Measurements from ENCODE around the gene NAT9. TPM values are rescaled to one million over a fixed set of nuclear protein-coding genes. Genes with fewer than 3 reads are reported as not detected.

NAT9 gene
- total RNA-seq, 4 donors from 2014 or later, result 27.5 to 78.6 (median 43.2) TPM

DNA sequence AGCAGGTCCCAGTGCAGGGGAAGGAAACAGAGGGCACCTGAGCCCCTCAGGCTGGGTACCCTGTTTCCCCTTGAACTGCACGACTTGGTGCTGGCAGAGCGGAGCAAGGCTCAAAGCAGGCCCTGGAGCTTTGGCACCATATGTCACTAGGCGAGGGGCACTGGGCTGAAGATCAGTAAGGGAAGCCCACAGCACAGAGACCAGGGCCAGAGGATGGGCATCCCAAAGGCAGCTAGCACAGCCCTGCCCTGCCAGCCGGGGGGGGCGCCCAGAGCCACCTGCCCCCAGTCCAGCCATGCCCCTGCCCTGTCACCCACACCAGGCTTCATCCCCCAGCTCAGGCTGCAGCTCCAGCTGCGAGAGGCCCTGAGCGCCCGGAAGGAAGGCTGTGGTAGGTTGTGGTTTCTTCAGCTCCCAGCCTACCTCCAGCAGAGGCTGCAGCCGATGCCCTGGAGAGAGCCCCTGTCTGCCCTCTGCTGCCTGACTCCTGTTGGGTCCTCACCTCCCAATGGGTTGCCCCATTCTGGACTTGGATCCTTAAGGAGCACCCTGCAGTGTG, 16.8 kb downstream of the NAT9 start:
- H3K4me3 ChIP-seq, result no peak overlapping the region
- 59 to 63% methylated on average over 4 to 9 of the region's 9 CpGs for WGBS, 2 donors
- TF ChIP-seq, protein P1, sequence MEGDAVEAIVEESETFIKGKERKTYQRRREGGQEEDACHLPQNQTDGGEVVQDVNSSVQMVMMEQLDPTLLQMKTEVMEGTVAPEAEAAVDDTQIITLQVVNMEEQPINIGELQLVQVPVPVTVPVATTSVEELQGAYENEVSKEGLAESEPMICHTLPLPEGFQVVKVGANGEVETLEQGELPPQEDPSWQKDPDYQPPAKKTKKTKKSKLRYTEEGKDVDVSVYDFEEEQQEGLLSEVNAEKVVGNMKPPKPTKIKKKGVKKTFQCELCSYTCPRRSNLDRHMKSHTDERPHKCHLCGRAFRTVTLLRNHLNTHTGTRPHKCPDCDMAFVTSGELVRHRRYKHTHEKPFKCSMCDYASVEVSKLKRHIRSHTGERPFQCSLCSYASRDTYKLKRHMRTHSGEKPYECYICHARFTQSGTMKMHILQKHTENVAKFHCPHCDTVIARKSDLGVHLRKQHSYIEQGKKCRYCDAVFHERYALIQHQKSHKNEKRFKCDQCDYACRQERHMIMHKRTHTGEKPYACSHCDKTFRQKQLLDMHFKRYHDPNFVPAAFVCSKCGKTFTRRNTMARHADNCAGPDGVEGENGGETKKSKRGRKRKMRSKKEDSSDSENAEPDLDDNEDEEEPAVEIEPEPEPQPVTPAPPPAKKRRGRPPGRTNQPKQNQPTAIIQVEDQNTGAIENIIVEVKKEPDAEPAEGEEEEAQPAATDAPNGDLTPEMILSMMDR (IDR thresholded peaks at IDR 0.05), result no peak
- TF ChIP-seq EP300 (IDR thresholded peaks at IDR 0.05) (no peak), POLR2A (IDR thresholded peaks at IDR 0.05) (no peak)
- peaks cover 5 to 99% (median 80%) of the 10 kb centered on the region in 4 donors for H3K4me1 ChIP-seq
- DNase-seq (ENCODE audit: low spot score in 2 of 2), result no peak
- H3K27ac ChIP-seq, result peak overlapping the region; percentile 53 to 91 (median 82)
- H3K9me3 ChIP-seq, result no peaks in the 10 kb centered on the region
- H3K36me3 ChIP-seq, result no peaks in the 10 kb centered on the region
- H3K27me3 ChIP-seq, result no peaks in the 10 kb centered on the region

DNA sequence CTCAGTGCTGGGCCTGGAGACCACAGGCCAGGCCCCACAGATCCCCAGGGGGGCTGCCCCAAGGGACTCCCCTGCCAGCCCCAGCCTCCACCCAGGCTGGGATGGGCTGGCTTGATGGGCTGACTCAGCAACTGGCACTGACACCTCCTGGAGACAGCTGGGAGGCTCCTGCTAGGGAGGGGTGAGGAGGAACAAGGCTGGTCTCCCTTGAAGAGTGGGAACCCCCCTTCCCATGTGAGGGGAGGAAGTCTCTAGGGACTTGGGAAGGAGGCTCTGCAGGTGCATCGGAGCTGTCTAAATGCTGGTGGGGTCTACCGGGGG, 17.3 kb downstream of the NAT9 start:
- no peaks in the 10 kb centered on the region for H3K36me3 ChIP-seq
- peaks cover 5 to 98% (median 79%) of the 10 kb centered on the region in 4 donors for H3K4me1 ChIP-seq
- H3K9me3 ChIP-seq, result no peaks in the 10 kb centered on the region
- TF ChIP-seq EP300 (IDR thresholded peaks at IDR 0.05) (no peak), POLR2A (IDR thresholded peaks at IDR 0.05) (no peak)
- TF ChIP-seq, protein P1 (IDR thresholded peaks at IDR 0.05), result no peak
- H3K27ac ChIP-seq, result peak overlapping the region; percentile 53 to 91 (median 82)
- WGBS, 2 donors, result 42 to 52% methylated on average over 2 of the region's 2 CpGs
- no peak overlapping the region for H3K4me3 ChIP-seq
- no peaks in the 10 kb centered on the region for H3K27me3 ChIP-seq
- DNase-seq (ENCODE audit: low spot score in 2 of 2), result no peak

DNA sequence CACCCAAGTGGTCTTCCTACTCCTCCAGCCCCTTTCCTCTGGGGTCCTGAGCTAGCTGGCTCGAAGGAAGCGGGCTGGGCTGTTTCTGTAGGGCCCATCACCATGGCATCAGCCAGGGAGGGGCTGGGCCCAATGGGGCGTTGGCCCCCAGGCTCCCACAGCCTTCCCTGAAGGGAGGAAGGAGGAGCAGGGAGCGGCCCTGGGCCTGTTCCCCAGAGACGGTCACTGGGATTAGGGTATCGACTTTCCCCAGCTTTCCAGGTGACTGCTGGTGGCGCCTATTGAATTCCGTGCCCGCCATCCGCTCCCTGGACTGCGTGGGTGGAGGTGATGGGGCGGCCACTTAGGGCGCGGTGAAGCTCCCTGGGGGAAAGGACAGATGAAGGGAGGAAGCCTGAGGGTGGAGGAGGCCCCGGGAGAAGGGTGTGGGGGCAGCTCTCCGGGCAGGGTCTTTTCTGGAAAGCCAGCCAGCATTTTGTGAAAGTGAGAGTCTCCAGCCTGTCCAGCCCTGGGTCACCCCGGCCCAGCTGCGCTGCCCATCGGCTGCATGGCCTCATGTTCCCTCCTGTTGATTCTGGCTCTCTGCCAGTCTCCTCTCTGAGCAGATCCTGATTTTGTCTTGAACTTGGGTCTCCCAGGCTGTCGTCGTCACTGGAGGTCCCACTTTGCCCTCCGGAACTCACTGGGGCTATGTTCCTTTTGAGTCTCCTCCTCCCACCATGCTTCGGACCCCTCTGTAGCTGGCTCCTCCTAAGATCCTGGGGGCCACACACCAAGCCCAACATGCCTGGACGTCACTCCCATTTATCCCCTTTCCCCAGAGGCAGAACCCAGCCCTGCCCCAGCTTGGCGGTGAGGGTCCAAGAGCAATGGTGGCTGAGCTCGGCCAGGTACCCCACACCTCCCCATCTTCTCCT, 18.0 kb downstream of the NAT9 start:
- H3K36me3 ChIP-seq, result no peaks in the 10 kb centered on the region
- DNase-seq (ENCODE audit: low spot score in 2 of 2), result peak in 1 of 2 donors; percentile 48
- no peaks in the 10 kb centered on the region for H3K9me3 ChIP-seq
- 11 to 34% methylated on average over 21 to 24 of the region's 26 CpGs for WGBS, 2 donors
- TF ChIP-seq EP300 (IDR thresholded peaks at IDR 0.05) (no peak), POLR2A (IDR thresholded peaks at IDR 0.05) (no peak)
- TF ChIP-seq, protein P1 (IDR thresholded peaks at IDR 0.05), result no peak
- no peaks in the 10 kb centered on the region for H3K27me3 ChIP-seq
- H3K27ac ChIP-seq, result peak overlapping the region; percentile 53 to 91 (median 82)
- H3K4me1 ChIP-seq, result peaks cover 5 to 98% (median 74%) of the 10 kb centered on the region in 4 donors
- peak overlapping the region in 2 of 4 donors; percentile 7 to 21 for H3K4me3 ChIP-seq

DNA sequence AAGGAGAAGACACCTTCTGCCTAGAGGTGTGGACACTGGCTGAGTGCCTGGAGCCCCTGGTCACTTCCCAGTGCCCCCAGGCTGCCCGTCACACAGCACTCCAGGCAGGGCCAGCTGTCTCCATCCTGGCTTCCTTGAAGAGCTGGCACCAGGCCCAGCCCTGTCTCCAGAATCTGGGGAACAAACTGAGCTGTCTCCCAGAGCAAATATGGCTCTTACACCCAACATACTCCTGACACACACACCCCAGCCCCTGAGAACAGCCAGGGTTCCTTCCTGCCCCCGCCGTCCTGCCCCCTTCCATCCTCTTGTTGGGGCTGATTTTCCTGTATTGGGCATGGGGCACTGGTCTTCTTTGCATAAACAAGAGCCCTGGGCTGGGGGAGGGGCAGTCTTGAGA, 18.6 kb downstream of the NAT9 start:
- H3K4me1 ChIP-seq, result peaks cover 5 to 98% (median 74%) of the 10 kb centered on the region in 4 donors
- H3K27me3 ChIP-seq, result no peaks in the 10 kb centered on the region
- WGBS, 2 donors, result 72 to 73% methylated on average over 3 of the region's 3 CpGs
- TF ChIP-seq EP300 (IDR thresholded peaks at IDR 0.05) (no peak), POLR2A (IDR thresholded peaks at IDR 0.05) (no peak)
- TF ChIP-seq, protein P1 (IDR thresholded peaks at IDR 0.05), result no peak
- H3K9me3 ChIP-seq, result no peaks in the 10 kb centered on the region
- H3K36me3 ChIP-seq, result no peaks in the 10 kb centered on the region
- DNase-seq (ENCODE audit: low spot score in 2 of 2), result no peak
- H3K4me3 ChIP-seq, result no peak overlapping the region
- H3K27ac ChIP-seq, result peak overlapping the region in 3 of 4 donors; percentile 78 to 91 (median 85)

DNA sequence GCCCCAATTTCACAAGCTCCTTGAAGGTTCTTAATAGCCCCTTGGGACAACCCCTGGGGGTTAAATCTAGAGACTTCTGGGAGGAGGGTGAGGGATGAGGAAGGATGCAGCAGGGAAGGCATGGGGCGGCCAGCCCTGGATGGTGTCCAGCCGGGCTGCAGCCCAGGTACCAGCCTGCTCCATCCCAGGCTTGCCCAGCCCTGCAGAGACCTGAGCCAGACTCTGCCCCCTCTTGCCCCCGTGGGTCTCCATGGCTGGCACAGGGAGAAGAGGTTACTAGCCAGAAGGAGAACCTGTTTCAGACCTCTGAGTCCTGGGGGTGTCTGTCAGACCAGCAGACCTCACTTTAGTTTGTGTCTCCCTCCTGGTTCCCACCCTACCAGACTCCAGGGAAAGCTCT, 19.3 kb downstream of the NAT9 start:
- Histone ChIP-seq H3K36me3 (no peaks in the 10 kb centered on the region), H3K9me3 (no peaks in the 10 kb centered on the region), H3K27ac (peak overlapping the region in 3 of 4 donors; percentile 78 to 91 (median 85)), H3K4me1 (peaks cover 5 to 98% (median 74%) of the 10 kb centered on the region in 4 donors), H3K27me3 (no peaks in the 10 kb centered on the region), H3K4me3 (no peak overlapping the region)
- TF ChIP-seq POLR2A (IDR thresholded peaks at IDR 0.05) (no peak), EP300 (IDR thresholded peaks at IDR 0.05) (no peak)
- TF ChIP-seq, protein P1 (IDR thresholded peaks at IDR 0.05), result no peak
- 52 to 73% methylated on average over 2 to 3 of the region's 3 CpGs for WGBS, 2 donors
- no peak for DNase-seq (ENCODE audit: low spot score in 2 of 2)

Data from tibial nerve (tissue), 4 donors.